GM12892 (cell line): ENCODE measurements around the gene IFITM5.
"Not testable (repeated sequence)": the region's sequence is repeated elsewhere in the genome, so short reads cannot be mapped to it uniquely, and the experiment has no call there.

ENCODE experiments used
- DNase-seq: peaks from one replicate; pipeline ENCODE4 v3.0.0; 2011; ENCODE audit not compliant: insufficient read length
- FAIRE-seq: peaks from 2 replicates; lab custom pipeline; 2011; peaks lifted over from hg19 to GRCh38; lab: Jason Lieb, UNC
- POLR2A ChIP-seq: IDR thresholded peaks from 2 replicates; pipeline ENCODE4 v1.6.1; 2011; ENCODE audit warnings: low read depth, low read length, control low read depth
- POLR2AphosphoS5 ChIP-seq: IDR thresholded peaks from 2 replicates; pipeline ENCODE4 v1.6.1; 2011; ENCODE audit warnings: low read depth, low read length, control low read depth
- TAF1 ChIP-seq: IDR thresholded peaks from 2 replicates; pipeline ENCODE4 v1.6.1; 2011; ENCODE audit warnings: low read depth, mild to moderate bottlenecking, control low read depth, low read length, borderline replicate concordance

IFITM5 gene

DNA sequence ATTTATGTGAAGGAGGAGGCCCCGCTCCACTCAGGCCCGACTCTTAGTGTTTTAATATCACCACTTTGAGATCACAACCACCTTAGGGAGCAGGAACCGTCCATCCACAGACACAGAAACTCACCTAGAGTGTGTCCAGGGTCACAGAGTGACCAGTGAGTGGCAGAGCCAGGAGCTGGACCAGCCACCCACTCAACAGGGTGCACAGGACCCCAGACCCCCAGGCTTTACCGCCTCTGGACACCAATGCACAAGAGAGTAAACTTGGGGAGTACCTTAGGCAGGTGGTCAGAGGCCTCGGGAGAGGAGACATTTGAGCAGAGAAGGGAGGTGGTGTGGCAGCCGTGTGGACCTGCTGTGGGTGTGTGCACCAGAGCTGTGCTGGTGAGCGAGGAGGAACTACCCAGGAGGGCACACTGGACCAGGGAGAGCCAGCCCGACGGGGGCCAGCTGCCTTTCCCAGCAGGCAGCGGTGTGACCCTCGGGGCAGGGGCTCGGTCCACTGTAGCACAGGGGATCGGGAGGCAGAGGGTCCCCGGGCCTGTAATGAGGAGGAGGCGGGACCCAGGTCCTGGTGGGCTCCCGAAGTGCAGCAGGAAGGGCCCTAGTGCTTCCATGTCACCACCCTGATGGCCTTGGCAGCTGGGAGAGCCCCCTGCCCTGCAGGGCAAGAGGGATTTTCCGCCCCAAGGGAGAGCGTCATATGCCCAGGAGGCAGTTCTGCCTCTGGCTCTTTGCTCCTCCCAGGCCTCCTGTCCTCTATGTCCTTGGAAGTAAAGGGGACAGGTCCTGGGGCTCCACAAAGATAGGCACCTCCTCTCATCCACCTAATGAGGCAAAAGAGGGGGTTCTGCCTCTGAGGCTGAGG is 28.6 kb downstream of the IFITM5 start:
- DNase-seq (no peak), FAIRE-seq (peak; percentile 61)
- TF ChIP-seq TAF1 = no peak
- no peak for TF ChIP-seq POLR2A
- no peak for TF ChIP-seq POLR2AphosphoS5

DNA sequence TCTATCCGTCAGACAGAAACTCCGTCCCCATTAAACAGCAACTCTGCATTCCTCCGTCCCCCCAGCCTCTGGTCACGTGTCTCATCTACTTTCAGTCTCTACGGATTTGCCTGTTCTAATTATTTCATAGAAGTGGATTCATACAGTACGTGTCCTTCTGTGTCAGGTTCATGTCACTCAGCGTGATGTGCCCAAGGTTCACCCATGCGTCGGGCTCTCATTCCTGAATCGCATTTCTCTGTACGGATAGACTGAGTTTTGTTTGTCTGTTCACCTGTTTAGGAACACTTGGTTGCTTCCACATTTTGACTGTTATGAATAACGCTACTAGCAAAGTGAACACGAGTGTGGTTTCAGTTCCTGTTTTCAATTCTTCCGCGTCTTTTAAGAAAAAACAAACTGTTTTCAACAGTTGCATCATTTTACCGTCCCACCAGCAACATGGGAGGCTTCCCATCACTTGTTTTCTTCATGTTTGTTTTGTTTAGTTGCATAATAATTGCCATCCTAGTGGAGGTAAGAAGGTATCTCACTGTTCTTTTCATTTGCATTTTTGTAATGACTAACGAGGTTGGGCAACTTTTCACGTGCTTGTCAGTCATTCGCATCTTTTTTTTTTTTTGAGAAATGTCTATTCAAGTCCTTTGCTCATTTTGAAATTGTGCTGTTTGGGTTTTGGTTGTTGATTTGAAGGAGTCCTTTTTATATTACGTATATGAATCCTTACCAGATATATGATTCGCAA is 30.0 kb downstream of the IFITM5 start:
- FAIRE-seq (peak; percentile 97), DNase-seq (no peak)
- TF ChIP-seq TAF1 (no peak), POLR2AphosphoS5 (peak; percentile 46; the same call in 1 of the 2 replicates), POLR2A (no peak)

DNA sequence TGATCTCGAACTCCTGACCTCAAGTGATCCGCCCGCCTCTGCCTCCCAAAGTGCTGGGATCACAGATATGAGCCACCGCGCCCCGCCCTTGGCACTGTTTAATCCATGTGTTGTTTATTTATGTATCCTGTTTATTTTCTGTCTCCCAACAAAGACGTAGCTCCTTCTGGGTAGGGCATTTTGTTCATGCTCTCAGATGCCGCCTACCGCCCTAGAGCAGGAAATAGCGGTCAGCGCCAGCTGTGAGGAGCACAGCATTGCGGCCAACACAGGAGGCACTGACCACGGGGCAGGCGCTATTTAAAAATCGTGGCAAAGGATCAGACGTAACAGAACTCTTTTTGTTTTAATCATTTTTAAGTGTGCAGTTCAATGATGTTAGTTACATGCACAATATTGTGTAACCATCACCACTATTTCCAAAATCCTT is 30.6 kb downstream of the IFITM5 start:
- 0 out of 2 replicates have a peak, but pooled peaks have one; percentile 5 for TF ChIP-seq TAF1
- not testable (repeated sequence) for FAIRE-seq, DNase-seq

DNA sequence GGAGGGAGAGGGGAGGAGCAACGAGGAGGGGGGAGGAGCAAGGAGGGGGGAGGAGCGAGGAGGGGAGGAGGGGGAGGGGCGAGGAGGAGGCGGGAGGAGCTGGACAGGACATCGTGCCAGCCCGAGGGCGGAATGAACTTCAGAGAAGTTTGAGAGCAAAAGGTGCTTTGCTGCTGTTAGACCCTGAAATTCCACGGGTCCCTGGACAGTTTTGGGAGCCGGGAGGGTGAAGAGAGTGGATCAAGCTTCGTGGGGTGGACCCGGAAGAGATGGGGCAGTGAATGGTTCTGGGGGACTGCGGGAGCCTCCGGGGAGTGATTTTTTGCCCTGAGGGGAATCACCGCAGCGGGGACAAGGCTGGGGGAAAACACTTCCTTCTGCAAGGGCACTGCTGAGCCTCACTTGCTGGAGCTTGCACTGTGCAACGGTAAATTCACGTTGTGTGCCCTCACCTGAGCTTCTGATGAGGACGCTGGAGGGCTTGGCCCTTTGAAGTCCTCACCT is 31.8 kb downstream of the IFITM5 start:
- TF ChIP-seq TAF1 (no peak), POLR2A (0 out of 2 replicates have a peak, but pooled peaks have one; percentile 37), POLR2AphosphoS5 (peak; percentile 74; the same call in 1 of the 2 replicates)
- FAIRE-seq = no peak

DNA sequence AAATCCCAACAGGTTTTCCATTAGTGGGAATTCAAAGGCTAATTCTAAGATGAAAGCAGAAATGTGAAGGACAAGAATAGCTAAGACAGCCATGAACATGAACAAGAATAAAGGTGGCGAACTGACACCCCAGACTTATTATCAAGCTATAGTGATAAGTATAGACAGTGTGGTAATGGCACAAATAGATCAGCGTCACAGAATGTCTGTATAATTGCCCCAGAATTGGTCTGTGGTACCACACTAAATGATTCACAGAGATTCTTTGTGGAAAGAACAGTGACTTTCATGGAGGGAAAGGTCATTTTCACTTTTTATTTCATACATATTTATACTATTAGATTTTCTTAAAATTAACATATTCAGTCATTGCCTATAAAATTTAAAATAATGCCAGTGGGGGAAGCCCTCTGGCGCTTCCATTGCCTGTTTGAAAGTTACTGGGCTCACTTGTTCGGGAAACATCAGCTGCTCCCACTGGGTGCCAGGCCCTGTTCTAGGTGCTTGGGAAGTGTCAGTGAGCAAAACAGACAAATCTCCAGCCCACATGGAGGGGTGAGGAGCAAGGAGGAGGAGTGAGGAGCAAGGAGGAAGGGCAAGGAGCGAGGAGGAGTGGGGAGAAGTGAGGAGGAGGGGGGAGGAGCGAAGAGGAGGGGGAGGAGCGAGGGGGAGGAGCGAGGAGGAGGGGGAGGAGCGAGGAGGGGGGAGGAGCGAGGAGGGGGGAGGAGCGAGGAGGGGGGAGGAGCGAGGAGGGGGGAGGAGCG is 32.5 kb downstream of the IFITM5 start:
- FAIRE-seq (peak; percentile 77), DNase-seq (no peak)
- TF ChIP-seq POLR2A (no peak), TAF1 (no peak), POLR2AphosphoS5 (no peak)

More for the DNA sequence above, 31.8 kb downstream of the IFITM5 start:
- no peak for DNase-seq

DNA sequence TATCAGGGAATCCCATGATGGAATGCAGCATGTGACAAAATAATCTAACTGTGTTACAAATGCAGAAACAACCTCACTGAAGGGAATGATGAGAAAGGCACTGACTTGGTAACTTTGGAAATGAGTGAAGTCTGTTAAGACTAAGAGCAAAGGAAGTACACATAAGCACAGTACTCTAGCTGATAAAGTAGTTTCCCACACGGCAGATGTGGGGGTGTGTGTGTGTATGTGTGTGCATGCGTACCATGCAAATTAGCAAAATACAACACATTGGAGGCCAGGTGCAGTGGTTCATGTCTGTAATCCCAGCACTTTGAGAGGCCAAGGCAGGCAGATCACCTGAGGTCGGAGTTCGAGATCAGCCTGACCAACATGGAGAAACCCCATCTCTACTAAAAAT is 37.7 kb downstream of the IFITM5 start:
- peak; percentile 9 for FAIRE-seq
- no peak for DNase-seq
- no peak for TF ChIP-seq TAF1
- no peak for TF ChIP-seq POLR2AphosphoS5
- TF ChIP-seq POLR2A = no peak

DNA sequence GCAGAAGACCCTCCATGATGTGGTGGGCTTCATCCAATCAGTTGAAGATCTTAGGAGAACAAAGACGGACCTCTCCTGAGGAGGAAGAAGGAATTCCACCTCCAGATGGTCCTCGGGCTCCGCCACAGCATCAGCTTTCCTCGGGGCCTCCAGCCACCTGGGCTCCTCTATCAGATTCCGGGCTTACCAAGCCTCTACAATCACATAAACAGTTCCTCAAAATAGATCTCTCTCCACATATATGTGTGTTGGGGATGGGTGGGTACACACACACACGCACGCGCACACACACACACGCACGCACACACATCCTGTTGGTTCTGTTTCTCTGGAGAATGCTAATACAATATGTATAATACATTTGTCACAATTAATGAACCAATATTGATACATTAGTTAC is 39.9 kb downstream of the IFITM5 start:
- TF ChIP-seq TAF1 = no peak
- TF ChIP-seq POLR2AphosphoS5 = no peak
- TF ChIP-seq POLR2A = no peak
- no peak for DNase-seq
- no peak for FAIRE-seq

DNA sequence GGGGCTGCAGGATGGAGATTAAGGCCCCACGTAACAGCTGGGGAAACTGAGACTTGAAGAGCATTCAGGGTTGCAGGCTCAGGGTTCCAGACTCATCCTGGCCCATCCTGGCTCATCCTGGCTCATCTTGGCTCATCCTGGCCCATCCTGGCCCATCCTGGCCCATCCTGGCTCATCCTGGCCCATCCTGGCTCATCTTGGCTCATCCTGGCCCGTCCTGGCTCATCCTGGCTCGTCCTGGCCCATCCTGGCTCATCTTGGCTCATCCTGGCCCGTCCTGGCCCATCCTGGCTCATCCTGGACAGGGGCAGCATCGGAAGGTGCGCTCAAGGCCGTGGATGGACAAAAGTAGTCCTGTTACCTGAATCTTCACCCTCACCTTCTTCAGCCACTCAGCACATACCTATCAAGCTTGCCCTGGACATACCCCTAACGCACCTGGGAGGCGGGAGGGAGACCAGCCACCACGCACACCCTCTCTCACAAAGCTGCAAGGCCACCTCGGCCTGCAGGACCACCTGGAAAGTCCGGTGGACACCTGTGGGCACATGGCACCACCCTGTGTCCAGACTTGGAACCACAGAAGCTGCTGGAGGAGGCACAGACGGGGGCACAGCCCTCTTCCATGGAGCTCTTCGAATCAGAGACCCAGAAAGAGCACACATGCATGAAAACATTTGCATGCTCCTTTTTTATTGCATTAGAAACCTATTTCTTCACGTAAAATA is 41.4 kb downstream of the IFITM5 start:
- no peak for DNase-seq
- TF ChIP-seq TAF1 (no peak), POLR2AphosphoS5 (no peak), POLR2A (no peak)
- FAIRE-seq = no peak

DNA sequence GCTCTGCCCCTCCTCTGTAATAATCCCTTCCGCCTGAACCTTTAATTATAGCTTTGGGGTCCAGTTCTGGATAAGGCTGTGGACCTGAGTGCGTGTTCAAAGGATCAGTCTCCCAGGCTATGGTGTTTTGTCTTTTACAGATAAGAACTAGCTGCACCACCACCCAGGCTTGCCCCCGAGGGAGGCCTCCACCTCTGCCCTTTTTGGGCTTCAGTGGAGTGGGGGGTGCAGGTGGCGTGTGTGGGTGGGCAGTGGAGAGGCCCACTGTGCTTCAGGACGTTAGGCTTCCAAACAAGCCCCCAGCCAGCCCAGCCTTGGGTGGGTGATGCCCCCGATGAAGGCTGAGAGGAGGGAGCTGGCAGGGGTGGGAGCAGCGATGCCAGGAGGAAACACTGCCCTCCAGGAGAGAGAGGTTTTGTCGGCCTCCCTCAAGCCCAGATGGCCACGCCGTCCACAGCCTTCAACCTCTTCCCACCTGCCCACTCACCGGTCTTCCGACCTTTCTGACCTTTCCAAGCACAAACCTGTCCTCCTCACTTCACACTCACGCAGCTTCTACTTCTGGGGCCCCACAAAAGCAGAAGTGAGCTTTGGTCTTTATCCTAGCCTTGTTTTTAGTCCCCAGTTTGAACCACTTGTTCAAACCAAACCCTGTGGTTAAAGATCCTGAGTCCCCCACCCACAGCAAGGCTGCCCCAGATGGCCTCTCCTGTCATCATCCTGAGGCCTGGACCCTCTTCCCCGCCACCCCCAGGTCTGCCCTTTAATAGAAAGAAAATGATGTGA is 42.2 kb downstream of the IFITM5 start:
- no peak for TF ChIP-seq POLR2AphosphoS5
- no peak for TF ChIP-seq POLR2A
- no peak for TF ChIP-seq TAF1

More for the DNA sequence above, 42.2 kb downstream of the IFITM5 start:
- DNase-seq = no peak
- peak; percentile 91 for FAIRE-seq
